Ovary (tissue), 9 donors: ENCODE results near the gene PDE4D. TPM values are rescaled to one million over a fixed set of nuclear protein-coding genes. Genes with fewer than 3 reads are reported as not detected.
"Not testable (repeated sequence)": the region's sequence is repeated elsewhere in the genome, so short reads cannot be mapped to it uniquely, and the experiment has no call there.

Experiments
- DNase-seq, 5 donors: peaks; one replicate each; pipeline ENCODE4 v3.0.0-alpha.2; 2019 to 2020
- H3K27ac ChIP-seq, 2 donors: fragments of 200-600 bp; one replicate each; pipeline versions ENCODE4 v1.5.1 to v1.8.0; 2019 to 2022
- H3K27me3 ChIP-seq: fragments of 200-600 bp; one replicate; pipeline ENCODE4 v1.8.0; 2022
- H3K36me3 ChIP-seq: fragments of 200-600 bp; sonication (generic); one replicate; pipeline ENCODE4 v1.5.1; 2019
- H3K4me1 ChIP-seq: one replicate; pipeline ENCODE4 v1.8.1; 2013; ENCODE audit warnings: mild to moderate bottlenecking, moderate library complexity; ENCODE audit not compliant: insufficient read depth
- H3K4me3 ChIP-seq: fragments of 200-600 bp; sonication (generic); one replicate; pipeline ENCODE4 v1.5.1; 2017
- H3K9me3 ChIP-seq, 2 donors: fragments of 200-600 bp in 1 of 2; sonication (generic) in 1 of 2; one replicate each; pipeline versions ENCODE4 v1.5.1 to v1.8.1; 2013 to 2019; ENCODE audit warnings: mild to moderate bottlenecking in 1 of 2, moderate library complexity in 1 of 2
- CTCF ChIP-seq, 3 donors: fragments of 450-650 bp in 2 of 3; fragments of 200-600 bp in 1 of 3; IDR thresholded peaks; one replicate each; pipeline versions ENCODE4 v1.5.1 to v1.8.0; 2016 to 2022; ENCODE audit warnings: antibody characterized with exemption in 3 of 3, mild to moderate bottlenecking in 1 of 3
- EP300 ChIP-seq: sonication (generic); formaldehyde crosslinking; IDR thresholded peaks from one replicate; pipeline ENCODE4 v1.6.1; 2017; ENCODE audit warnings: antibody characterized with exemption
- POLR2A ChIP-seq: fragments of 450-650 bp; IDR thresholded peaks from one replicate; pipeline ENCODE4 v1.6.1; 2017; ENCODE audit warnings: antibody characterized with exemption, mild to moderate bottlenecking, moderate library complexity
- WGBS, 3 donors: extraction: QIAGEN DNeasy Blood & Tissue Kit in 1 of 3; methylation state at CpG; one replicate each; pipeline versions ENCODE4 v1.1.5 to v1.1.7; 2013 to 2017; 5-methylcytosine and 5-hydroxymethylcytosine counted together
- intact Hi-C, 4 donors: fragments of 100-400 bp; cut with DNase I; formaldehyde crosslinking; loops; one replicate each; pipeline versions ENCODE4 v1.11.0 to v1.15.1; 2022 to 2023
- polyA plus RNA-seq, 2 donors: library from polyadenylated mRNA; stranded (reverse); fragments of 200-250 nt in 1 of 2; fragments of 350-450 nt in 1 of 2; fragmentation: Illumina TruSeq in 1 of 2; extraction: RNeasy Lipid Tissue Mini Kit (QIAGEN cat#74804) in 1 of 2; gene quantifications; one replicate each; pipeline ENCODE4 v1.2.3, GENCODE V29; 2013 to 2014
- total RNA-seq, 7 donors: library from RNA; depleted of rRNA in 2 of 7; stranded (reverse); fragments of >200 nt in 2 of 7; fragmentation: NEBNext Ultra II Directional in 3 of 7; extraction: Animal tissue kit (Norgen Biotek cat#: 25700) in 3 of 7; gene quantifications; one replicate each; pipeline versions ENCODE4 v1.1.0 to v1.2.4, GENCODE V29; 2016 to 2023
- donor health status: DM: no; HTN: no; CAD: no; lungs with moderate emphysema.
- donor health status: DM: no; HTN: no; CAD: no.
- donor health status: Bipolar disorder and iron deficiency.
- donor health status: DM: yes; HTN: yes; CAD: no.
- donor health status: DM: no; HTN: no; CAD: no.
- donor health status: DM: yes; HTN: yes; CAD: no.

Gene PDE4D
- total and polyA plus RNA-seq, 9 donors = 1.3 to 67.6 (median 8.4) TPM

GRCh38 chr5:59749782-59750520 lies 143.6 kb downstream of the PDE4D start:
- H3K36me3 ChIP-seq = no peaks in the 10 kb centered on the region
- no peak overlapping the region for H3K4me3 ChIP-seq
- TF ChIP-seq EP300 (no peak), POLR2A (no peak), CTCF (IDR thresholded peaks at IDR 0.05) (no peak)
- no peak overlapping the region for H3K27ac ChIP-seq
- H3K27me3 ChIP-seq = no peaks in the 10 kb centered on the region
- intact Hi-C loops = no loop called here
- 89 to 96% (median 90%) methylated on average over 4 of the region's 4 CpGs for WGBS, 3 donors
- H3K4me1 ChIP-seq = no peaks in the 10 kb centered on the region
- DNase-seq = no peak
- H3K9me3 ChIP-seq = no peaks in the 10 kb centered on the region

- not testable (repeated sequence) for H3K27ac ChIP-seq, H3K27me3 ChIP-seq
- 84 to 92% (median 91%) methylated on average over 4 of the region's 4 CpGs for WGBS, 3 donors
Observed at GRCh38 chr5:59748036-59748663, 145.4 kb downstream of the PDE4D start.

GRCh38 chr5:59746241-59746765 lies 147.2 kb downstream of the PDE4D start:
- Histone ChIP-seq H3K4me3 (no peak overlapping the region), H3K27ac (no peak overlapping the region), H3K27me3 (no peaks in the 10 kb centered on the region), H3K9me3 (no peaks in the 10 kb centered on the region), H3K4me1 (no peaks in the 10 kb centered on the region), H3K36me3 (no peaks in the 10 kb centered on the region)
- whole genome bisulfite sequencing, 3 donors = 73 to 80% (median 75%) methylated on average over 7 of the region's 7 CpGs
- DNase-seq = no peak
- intact Hi-C loops = no loop called here
- no peak for TF ChIP-seq CTCF (IDR thresholded peaks at IDR 0.05)
- no peak for TF ChIP-seq EP300
- TF ChIP-seq POLR2A = no peak

More at GRCh38 chr5:59748036-59748663, 145.4 kb downstream of the PDE4D start:
- intact Hi-C loops, H3K9me3 ChIP-seq, H3K4me1 ChIP-seq, H3K36me3 ChIP-seq, DNase-seq, H3K4me3 ChIP-seq: not testable (repeated sequence)

GRCh38 chr5:59745415-59745863 lies 148.1 kb downstream of the PDE4D start:
- WGBS, 3 donors = 53 to 55% (median 53%) methylated on average over 7 of the region's 7 CpGs
- DNase-seq = no peak
- no peaks in the 10 kb centered on the region for H3K4me1 ChIP-seq
- H3K27me3 ChIP-seq = no peaks in the 10 kb centered on the region
- intact Hi-C loops = no loop called here
- H3K36me3 ChIP-seq = no peaks in the 10 kb centered on the region
- TF ChIP-seq CTCF (IDR thresholded peaks at IDR 0.05) (no peak), POLR2A (no peak), EP300 (no peak)
- H3K4me3 ChIP-seq = no peak overlapping the region
- H3K9me3 ChIP-seq = no peaks in the 10 kb centered on the region
- no peak overlapping the region for H3K27ac ChIP-seq

GRCh38 chr5:59744531-59744992 lies 149.0 kb downstream of the PDE4D start:
- TF ChIP-seq CTCF (IDR thresholded peaks at IDR 0.05) (no peak), EP300 (no peak), POLR2A (no peak)
- no peak for DNase-seq
- Histone ChIP-seq H3K36me3 (no peaks in the 10 kb centered on the region), H3K27ac (no peak overlapping the region), H3K4me3 (no peak overlapping the region), H3K9me3 (no peaks in the 10 kb centered on the region), H3K27me3 (no peaks in the 10 kb centered on the region), H3K4me1 (no peaks in the 10 kb centered on the region)
- intact Hi-C loops = no loop called here
